GM19043 (cell line): ENCODE results near the gene GHRH.

Source experiments
- ATAC-seq: cut with Tn5 transposase; IDR thresholded peaks from one replicate; pipeline ENCODE4 v1.9.1; 2021; ENCODE audit warnings: low read depth; ENCODE audit not compliant: unreplicated experiment

The GHRH gene

DNA sequence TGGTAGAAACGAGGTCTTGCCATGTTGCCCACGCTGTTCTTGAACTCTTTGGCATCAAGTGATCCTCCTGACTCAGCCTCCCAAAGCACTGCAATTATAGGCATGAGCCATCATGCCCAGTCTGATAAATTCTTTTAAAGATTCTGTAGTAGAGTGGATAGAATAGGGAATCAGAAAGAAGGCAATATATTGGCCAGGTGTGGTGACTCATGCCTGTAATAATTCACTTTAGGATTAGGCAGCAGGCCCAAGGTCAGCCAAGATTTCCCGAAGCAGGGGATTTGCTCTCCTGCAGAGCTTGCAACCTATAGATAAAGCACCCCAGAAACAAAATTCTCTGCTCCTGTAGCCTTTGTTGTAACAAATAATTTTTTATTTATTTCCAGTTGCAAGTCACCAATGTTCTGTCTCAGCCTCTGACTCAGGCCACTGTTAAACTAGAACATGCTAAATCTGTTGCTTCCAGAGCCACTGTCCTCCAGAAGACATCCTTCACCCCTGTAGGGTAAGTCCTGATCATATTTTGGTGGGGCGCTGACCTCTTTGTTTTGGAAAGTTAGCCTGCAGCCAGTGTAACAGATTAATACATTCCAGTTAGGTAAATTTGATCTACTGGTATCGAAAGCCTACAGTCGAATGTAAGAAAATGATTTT lies 51.8 kb downstream of the GHRH start:
- no peak for ATAC-seq

DNA sequence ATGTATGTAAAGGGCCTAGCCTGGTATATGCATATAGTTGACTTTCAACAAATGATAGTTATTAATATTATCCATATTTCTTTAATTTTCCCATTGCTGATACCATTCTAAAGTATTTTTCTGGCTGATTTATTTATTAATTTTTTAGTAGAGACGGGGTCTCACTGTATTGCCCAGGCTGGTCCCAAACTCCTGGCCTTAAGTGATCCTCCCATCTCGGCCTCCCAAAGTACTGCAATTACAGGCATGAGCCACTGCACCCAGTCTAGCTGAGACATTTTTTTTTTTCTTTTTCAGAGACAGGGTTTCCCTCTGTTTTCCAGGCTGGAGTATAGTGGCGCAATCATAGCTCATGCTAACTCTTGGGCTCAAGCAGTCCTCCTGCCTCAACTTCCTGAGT lies 52.4 kb downstream of the GHRH start:
- no peak for ATAC-seq

DNA sequence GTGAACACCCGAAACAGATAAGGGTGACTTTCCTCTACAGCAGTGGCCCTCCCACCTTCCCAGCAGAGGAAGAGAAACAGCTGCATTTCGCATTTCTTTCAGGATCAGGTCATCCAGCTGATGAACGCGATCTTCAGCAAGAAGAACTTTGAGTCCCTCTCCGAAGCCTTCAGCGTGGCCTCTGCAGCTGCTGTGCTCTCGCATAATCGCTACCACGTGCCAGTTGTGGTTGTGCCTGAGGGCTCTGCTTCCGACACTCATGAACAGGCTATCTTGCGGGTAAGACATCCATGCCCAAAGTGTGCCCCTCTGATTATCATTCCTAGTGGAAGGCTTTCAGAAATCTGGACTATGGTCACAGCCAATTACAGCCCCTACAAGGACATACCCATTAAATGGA lies 54.4 kb downstream of the GHRH start:
- no peak for ATAC-seq

DNA sequence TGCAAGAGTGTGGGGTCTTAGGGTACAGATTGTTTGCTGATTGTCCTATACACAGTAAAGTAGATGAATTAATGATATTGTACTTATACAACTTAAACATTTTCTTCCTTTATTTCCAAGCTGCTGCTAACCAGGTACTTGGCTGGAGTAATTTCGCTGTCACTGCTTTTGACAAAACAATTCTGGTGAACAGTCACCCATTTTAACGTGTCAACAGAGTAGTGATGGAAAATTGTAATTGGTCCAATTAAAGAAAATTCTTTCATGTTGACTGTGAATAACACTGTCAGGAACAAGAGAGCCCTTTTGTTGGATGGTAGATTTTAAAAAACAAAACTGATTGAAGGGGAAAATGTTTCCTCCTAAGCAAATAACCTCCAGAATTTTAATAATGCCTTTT lies 55.8 kb downstream of the GHRH start:
- ATAC-seq: no peak

DNA sequence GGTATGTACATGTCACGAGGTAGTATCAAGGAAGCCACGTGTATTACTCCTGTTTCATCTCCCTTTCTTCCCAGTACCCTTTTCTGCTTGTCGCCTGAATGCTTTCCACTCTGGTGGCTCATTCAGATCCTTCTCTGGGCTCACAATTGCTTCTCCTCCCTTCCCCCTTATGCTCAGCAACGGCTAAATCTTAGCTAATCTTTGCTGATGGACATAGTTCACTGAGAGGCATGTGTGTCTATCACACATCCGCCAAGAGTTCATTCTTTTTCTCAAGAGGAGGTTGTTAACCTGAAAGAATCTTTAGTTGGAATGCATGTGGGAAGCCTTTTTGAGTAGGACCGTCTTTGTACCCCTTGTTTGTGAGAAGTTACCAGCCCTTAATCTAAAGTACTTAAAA lies 56.5 kb downstream of the GHRH start:
- ATAC-seq: no peak

DNA sequence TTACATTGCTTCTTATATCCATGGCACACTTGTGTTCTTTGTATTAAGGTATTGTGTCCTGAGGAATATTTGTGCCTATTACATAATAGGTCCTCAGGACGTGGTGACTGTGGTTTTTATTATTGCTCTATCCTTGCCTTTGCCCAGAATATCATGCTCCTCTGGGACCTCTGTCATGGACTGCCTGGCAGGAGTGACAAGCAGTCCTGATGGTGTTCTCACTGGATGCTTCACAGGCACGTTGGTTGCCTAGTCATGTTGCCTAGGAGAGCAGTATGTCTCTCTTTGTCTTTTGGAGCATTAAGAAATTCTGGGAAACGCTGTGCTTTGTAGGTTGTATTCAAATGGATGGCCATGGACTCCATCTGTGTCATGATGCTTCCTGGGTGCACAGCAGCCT lies 57.6 kb downstream of the GHRH start:
- no peak for ATAC-seq

DNA sequence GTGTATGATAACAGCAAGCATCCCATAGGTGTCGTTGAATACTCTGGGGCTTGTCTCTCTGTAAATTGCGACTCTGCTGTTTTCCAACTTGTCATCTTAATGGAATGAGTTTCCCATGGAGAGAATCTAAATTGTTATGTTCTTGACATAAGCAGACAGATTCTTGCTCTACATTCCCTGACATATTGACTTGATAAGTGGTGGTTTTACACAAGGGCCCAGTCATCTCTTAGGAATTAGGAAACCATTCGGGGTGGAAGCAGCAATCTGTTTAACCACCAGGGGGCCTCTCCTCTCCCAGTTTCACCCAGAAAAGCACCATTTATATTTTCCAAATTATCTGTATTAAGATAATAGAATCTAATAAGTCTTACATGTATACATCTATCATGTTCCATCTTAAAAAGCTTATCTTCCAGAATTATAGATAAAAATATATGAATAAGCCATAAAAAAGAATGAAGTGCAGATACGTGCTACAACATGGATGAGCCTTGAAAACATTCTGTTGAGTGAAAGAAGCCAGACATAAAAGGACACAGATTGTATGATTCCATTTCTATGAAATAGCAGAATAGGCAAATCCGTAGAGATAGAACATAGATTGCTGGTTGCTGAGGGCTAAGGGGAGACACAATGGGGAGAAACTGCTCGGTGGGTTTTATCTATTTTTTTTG lies 59.2 kb downstream of the GHRH start:
- no peak for ATAC-seq

DNA sequence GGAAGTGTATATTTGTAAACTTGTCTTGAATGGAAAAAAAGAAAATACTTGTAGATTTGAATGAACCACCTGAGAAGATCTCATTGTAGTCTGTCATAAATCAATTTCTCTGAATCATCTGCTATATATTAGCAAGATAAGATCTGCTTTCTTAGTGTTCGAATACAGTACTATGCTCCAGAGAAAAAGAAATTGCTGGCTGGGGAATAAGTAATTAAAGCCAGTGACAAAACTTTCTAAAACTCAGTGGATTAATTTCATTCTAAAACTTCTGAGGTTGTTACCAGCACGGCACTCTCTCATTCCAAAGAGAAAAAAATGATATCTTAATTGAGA lies 59.8 kb downstream of the GHRH start:
- no peak for ATAC-seq
